Neural progenitor cell (in vitro differentiated cells): ENCODE data around the gene PUSL1.

Experiments
- EZH2phosphoT487 ChIP-seq: fragments of 200-600 bp; sonication (generic); IDR thresholded peaks from 2 replicates; pipeline ENCODE4 v1.6.1; 2017; ENCODE audit warnings: antibody characterized with exemption
- TF ChIP-seq, protein P1 (sequence below): fragments of 200-600 bp; sonication (generic); IDR thresholded peaks from 2 replicates; pipeline ENCODE4 v1.5.1; 2017; ENCODE audit warnings: antibody characterized with exemption, mild to moderate bottlenecking

DNA sequence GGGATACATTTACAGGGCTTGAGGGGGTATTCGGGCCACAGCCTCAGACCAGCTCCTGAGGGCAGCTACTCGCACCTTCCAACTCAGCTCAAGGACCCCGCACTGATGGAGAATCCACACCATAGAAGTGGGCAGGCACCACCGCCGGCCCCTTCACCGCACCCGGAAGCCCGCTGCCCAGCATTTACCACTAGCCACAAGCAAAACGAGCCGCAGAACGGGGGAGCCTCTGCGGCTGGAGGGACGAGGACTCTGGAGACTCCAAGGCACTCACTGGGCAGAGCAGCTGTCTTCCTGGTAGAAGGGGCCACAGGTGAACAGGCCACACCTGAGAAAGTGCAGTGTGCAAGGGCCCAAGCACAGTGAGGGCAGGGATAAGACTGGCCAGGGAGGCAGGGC is 40.1 kb upstream of the PUSL1 start:
- TF ChIP-seq, protein P1, sequence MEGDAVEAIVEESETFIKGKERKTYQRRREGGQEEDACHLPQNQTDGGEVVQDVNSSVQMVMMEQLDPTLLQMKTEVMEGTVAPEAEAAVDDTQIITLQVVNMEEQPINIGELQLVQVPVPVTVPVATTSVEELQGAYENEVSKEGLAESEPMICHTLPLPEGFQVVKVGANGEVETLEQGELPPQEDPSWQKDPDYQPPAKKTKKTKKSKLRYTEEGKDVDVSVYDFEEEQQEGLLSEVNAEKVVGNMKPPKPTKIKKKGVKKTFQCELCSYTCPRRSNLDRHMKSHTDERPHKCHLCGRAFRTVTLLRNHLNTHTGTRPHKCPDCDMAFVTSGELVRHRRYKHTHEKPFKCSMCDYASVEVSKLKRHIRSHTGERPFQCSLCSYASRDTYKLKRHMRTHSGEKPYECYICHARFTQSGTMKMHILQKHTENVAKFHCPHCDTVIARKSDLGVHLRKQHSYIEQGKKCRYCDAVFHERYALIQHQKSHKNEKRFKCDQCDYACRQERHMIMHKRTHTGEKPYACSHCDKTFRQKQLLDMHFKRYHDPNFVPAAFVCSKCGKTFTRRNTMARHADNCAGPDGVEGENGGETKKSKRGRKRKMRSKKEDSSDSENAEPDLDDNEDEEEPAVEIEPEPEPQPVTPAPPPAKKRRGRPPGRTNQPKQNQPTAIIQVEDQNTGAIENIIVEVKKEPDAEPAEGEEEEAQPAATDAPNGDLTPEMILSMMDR = no peak
- TF ChIP-seq EZH2phosphoT487 = no peak
